ENCODE measurements around the gene PSMB11.

The PSMB11 gene

GRCh38 chr14:23063601-23064000 lies 21.6 kb downstream of the PSMB11 start:
- Histone ChIP-seq H3K4me3 (ENCODE audit: low read length, poor library complexity, severe bottlenecking) (no peak overlapping the region), H3K4me2 (ENCODE audit: low read depth, low read length, poor library complexity, severe bottlenecking) (no peak overlapping the region), H3K9me2 (replicated peaks; ENCODE audit: low read depth, low read length) (no peaks in the 10 kb centered on the region), H3K27me3 (ENCODE audit: insufficient read depth, low read length, poor library complexity, severe bottlenecking) (no peaks in the 10 kb centered on the region), H2AFZ (ENCODE audit: low read length) (no peak overlapping the region), H3K36me3 (ENCODE audit: insufficient read depth, low read length) (peaks cover 88% of the 10 kb centered on the region; the same call in 1 of the 2 replicates), H4K20me1 (ENCODE audit: insufficient read depth, low read length, poor library complexity, severe bottlenecking) (peaks cover 28% of the 10 kb centered on the region), H3K4me1 (ENCODE audit: insufficient read depth, low read length, poor library complexity, severe bottlenecking) (peaks cover 4% of the 10 kb centered on the region), H3K79me2 (ENCODE audit: insufficient read depth, low read length) (peaks cover 28% of the 10 kb centered on the region), H3K9me3 (ENCODE audit: insufficient read depth, low read depth, low read length) (no peaks in the 10 kb centered on the region), H3K9ac (ENCODE audit: low read depth, low read length, poor library complexity, severe bottlenecking) (no peak overlapping the region), H3F3A (ENCODE audit: low read depth) (no peaks in the 10 kb centered on the region)
- no peak for TF ChIP-seq CTCF (conservative IDR thresholded peaks at IDR 0.05; ENCODE audit: low read length)
- TF ChIP-seq EZH2phosphoT487 (IDR thresholded peaks at IDR 0.05; ENCODE audit: borderline replicate concordance), result no peak

- H3K9me2 ChIP-seq (replicated peaks; ENCODE audit: low read depth, low read length), result no peaks in the 10 kb centered on the region
- peaks cover 44% of the 10 kb centered on the region for H4K20me1 ChIP-seq (ENCODE audit: insufficient read depth, low read length, poor library complexity, severe bottlenecking)
- TF ChIP-seq CTCF (conservative IDR thresholded peaks at IDR 0.05; ENCODE audit: low read length) (no peak), EZH2phosphoT487 (IDR thresholded peaks at IDR 0.05; ENCODE audit: borderline replicate concordance) (no peak)
- peaks cover 50% of the 10 kb centered on the region for H3K79me2 ChIP-seq (ENCODE audit: insufficient read depth, low read length)
- H3K36me3 ChIP-seq (ENCODE audit: insufficient read depth, low read length), result peaks cover 67% of the 10 kb centered on the region; the same call in 1 of the 2 replicates
- H3K9ac ChIP-seq (ENCODE audit: low read depth, low read length, poor library complexity, severe bottlenecking), result no peak overlapping the region
- no peak overlapping the region for H2AFZ ChIP-seq (ENCODE audit: low read length)
- no peak overlapping the region for H3K4me2 ChIP-seq (ENCODE audit: low read depth, low read length, poor library complexity, severe bottlenecking)
- no peaks in the 10 kb centered on the region for H3K9me3 ChIP-seq (ENCODE audit: insufficient read depth, low read depth, low read length)
- no peaks in the 10 kb centered on the region for H3K27me3 ChIP-seq (ENCODE audit: insufficient read depth, low read length, poor library complexity, severe bottlenecking)
- H3F3A ChIP-seq (ENCODE audit: low read depth), result no peaks in the 10 kb centered on the region
- H3K4me3 ChIP-seq (ENCODE audit: low read length, poor library complexity, severe bottlenecking), result no peak overlapping the region
- H3K4me1 ChIP-seq (ENCODE audit: insufficient read depth, low read length, poor library complexity, severe bottlenecking), result peaks cover 12% of the 10 kb centered on the region
Observed at GRCh38 chr14:23066368-23066767, 24.4 kb downstream of the PSMB11 start.

- Histone ChIP-seq H3K79me2 (ENCODE audit: insufficient read depth, low read length) (peaks cover 58% of the 10 kb centered on the region), H3K9me3 (ENCODE audit: insufficient read depth, low read depth, low read length) (no peaks in the 10 kb centered on the region), H2AFZ (ENCODE audit: low read length) (no peak overlapping the region), H3K4me2 (ENCODE audit: low read depth, low read length, poor library complexity, severe bottlenecking) (no peak overlapping the region), H3K4me1 (ENCODE audit: insufficient read depth, low read length, poor library complexity, severe bottlenecking) (peaks cover 18% of the 10 kb centered on the region), H3K36me3 (ENCODE audit: insufficient read depth, low read length) (peaks cover 65% of the 10 kb centered on the region; the same call in 1 of the 2 replicates), H3F3A (ENCODE audit: low read depth) (no peaks in the 10 kb centered on the region), H4K20me1 (ENCODE audit: insufficient read depth, low read length, poor library complexity, severe bottlenecking) (peaks cover 44% of the 10 kb centered on the region), H3K4me3 (ENCODE audit: low read length, poor library complexity, severe bottlenecking) (no peak overlapping the region), H3K9me2 (replicated peaks; ENCODE audit: low read depth, low read length) (no peaks in the 10 kb centered on the region), H3K9ac (ENCODE audit: low read depth, low read length, poor library complexity, severe bottlenecking) (no peak overlapping the region), H3K27me3 (ENCODE audit: insufficient read depth, low read length, poor library complexity, severe bottlenecking) (no peaks in the 10 kb centered on the region)
- TF ChIP-seq CTCF (conservative IDR thresholded peaks at IDR 0.05; ENCODE audit: low read length), result no peak
- TF ChIP-seq EZH2phosphoT487 (IDR thresholded peaks at IDR 0.05; ENCODE audit: borderline replicate concordance), result no peak
Observed at GRCh38 chr14:23066855-23067744, 25.1 kb downstream of the PSMB11 start.
